HG03060 (cell line): ENCODE measurements around the gene TWIST2.

Source experiments
- ATAC-seq: cut with Tn5 transposase; IDR thresholded peaks from one replicate; pipeline ENCODE4 v1.9.1; 2021; ENCODE audit warnings: low read depth, moderate number of reproducible peaks; ENCODE audit not compliant: unreplicated experiment

Gene TWIST2

DNA sequence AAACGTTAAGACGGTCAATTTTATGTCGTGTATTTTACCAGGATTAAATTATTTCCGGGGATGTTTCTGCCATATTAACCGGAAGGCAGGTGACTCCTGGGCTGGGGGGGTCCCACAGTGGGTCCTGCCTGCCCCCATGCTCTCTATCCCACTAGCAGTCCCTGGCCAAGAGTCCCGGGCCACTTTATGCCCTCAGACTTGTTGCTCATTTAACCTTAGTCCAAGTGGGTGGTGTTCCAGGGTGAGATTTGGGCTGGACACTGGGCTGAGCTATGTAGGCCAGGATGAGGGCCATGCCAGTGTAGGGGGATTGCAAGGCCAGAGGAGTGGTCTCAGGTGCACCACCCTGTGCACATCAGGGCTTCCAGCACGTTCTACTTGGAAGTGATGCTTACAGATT lies 24.1 kb downstream of the TWIST2 start:
- ATAC-seq = no peak

DNA sequence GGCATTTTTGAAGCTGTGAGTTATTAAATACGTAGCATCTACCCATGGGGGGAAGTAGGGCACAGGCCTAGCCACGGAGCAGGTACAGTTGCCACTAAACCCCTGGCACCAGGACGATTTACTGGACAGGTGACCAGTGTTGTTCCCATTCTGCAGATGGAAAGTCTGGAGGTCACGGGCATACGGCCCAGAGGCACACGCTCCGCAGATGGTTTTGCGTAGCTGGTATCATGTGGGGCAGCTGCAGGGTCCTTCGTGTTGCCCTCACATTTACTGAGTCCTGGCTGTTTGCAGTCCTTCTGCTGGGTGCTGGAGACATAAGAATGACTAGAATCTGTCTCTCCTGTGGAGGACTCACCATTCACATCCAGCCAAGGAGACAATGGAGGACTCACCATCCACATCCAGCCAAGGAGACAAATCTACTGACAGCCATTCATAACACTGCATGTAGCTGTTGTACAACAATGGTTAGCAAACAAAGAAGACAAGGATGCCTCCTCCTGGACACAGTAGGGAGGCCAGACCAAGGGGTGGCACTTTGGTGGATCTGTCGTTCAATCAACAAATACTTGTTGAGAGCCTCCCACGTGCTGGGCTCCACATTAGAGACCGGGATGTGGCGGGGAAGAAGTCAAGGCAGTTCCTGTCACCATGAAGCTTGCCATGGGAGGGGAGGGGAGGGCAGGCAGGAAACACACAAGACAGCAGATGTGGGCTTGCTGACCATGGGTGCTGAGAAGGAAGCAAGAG lies 24.9 kb downstream of the TWIST2 start:
- no peak for ATAC-seq

DNA sequence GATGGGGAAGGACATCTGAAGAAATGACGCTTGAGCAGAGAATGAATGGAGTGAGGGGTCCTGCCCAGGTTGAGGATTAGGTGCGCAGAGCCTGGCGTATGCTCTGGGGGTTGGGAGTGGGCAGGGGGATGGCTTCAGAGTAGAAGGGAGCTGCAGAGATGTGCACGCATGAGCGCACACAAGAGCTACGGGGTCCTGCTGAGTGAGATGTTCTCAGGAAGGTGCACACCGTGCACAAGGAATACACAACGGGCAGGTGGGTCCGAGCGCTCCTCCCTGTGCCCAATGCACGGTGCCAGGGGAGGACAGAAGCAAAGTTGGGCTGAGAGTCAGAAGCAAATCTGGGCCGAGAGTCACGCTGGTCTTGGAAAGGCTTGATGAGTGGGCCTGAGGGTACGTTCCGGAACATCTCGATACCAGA lies 25.5 kb downstream of the TWIST2 start:
- ATAC-seq = no peak

DNA sequence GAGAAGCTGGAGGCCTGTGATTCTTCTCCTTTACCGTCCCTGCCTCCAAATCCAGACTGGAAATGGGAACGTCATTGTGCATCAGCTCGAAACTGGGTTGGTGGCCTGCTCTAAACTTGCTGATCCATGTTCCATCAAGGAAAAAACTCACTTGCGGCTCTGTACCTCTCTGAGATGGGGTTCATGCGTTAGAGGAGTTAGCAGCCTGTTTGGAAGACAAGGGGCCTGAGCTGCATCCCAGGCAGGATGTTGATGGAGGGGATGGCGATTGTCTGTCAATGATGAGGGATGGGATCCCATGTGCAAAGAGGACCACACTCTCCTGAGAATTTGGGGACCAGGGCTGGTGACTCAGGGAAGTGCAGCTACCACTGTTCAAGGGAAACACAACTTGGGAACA lies 26.0 kb downstream of the TWIST2 start:
- ATAC-seq = no peak

DNA sequence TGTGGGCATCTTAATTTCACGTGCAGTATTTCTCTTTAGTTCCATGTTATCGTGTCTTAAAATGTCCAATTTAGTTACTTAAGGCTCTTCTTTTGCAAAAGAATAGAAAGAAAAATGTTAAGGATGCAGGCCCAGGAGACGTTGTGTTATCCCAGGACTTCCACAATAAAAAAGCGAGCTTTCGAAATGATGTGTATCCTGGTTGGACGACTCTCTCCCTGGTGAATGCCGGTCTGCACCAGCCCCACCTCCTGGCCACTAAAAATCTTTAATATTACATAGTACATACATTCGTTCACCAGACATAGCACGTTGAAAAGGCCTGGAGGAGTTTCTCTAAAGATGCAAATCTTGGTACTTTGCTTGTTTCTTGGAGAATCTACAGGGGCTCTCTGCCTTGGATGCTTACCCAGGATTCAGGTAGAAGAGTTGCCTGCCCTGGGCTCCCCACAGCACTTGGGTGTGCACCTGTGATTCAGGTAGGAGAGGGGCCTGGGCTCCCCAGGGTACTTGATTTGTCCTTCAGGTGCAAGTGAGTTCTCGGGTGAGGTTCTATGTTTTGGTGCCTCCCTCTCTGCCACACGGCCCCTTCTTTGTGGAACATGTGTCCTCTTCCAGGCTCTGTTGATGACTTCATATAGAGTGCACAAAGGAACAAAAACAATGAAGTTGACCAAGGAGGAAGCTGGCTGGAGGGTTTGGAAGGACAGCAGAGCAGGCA lies 26.6 kb downstream of the TWIST2 start:
- ATAC-seq = no peak

DNA sequence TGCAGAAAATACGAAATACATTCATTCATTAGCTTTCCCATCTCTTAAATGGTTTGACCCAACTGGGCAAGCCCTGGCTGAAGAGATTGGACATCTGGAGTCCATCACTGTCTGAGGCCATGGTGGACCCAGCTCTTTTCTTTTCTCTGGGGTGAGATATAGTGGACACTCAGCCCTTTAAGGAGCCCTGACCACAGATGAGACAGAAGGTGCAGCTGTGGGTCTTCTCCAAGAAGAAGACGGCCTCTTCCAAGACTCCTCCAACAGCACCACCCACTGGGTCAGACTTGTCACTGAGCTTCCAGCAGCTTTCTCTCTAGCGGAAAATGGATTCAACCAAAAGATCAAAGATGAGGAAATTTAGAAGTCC lies 27.2 kb downstream of the TWIST2 start:
- no peak for ATAC-seq

DNA sequence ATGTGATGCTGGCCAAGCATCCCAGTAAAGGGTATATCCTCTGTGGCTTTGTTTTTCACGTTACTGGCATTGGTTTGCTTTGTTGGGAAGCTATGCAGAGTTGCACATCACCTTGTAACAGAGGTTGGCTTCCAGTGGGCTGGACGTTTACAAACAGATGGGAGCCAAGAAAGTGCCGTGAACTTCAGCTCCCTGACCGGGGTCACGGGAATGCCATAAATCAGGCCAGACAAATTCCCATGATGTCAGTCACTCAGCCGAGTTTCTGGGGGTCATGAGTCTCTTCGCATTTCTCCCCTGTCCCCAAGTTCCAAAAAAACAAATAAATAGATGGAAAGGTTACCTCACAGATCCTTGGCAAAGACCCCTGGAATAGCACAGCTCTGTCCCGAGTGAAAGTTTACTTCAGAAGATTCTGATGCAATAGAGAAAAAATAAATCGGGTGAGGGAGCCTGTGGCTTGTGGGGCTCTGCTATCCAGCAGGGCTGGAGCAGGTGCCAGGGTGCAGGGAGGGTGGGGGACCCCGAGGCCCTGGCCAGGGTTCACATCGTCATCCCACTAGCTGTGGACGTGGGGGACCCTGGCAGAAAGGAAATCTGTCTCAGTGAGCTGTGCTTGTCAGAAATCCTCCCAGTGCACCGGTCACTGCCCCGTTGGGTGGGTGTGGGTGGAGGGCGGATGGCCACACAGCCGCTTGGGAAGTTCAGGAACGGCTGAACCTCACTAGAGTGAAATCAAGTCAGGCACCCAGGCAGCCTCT lies 27.8 kb downstream of the TWIST2 start:
- no peak for ATAC-seq

DNA sequence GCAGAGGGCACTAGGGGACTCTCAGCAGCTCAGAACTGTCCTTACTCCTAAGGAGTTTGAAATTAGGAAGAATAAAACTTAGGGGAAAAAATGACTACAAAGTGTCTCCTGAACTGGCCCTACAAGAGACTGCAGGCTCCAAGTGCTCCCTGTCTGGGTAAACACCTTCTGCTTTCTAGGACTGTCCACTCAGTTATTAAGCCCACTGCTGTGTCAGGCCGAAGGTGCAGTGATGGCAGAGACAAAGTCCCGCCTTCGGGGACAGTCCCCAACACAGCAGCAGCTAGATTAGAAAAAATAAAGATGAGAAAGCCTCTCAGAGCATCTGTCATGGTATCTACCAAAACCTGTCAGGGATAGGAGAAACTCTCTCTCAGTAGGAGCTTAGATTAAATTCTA lies 28.3 kb downstream of the TWIST2 start:
- no peak for ATAC-seq

DNA sequence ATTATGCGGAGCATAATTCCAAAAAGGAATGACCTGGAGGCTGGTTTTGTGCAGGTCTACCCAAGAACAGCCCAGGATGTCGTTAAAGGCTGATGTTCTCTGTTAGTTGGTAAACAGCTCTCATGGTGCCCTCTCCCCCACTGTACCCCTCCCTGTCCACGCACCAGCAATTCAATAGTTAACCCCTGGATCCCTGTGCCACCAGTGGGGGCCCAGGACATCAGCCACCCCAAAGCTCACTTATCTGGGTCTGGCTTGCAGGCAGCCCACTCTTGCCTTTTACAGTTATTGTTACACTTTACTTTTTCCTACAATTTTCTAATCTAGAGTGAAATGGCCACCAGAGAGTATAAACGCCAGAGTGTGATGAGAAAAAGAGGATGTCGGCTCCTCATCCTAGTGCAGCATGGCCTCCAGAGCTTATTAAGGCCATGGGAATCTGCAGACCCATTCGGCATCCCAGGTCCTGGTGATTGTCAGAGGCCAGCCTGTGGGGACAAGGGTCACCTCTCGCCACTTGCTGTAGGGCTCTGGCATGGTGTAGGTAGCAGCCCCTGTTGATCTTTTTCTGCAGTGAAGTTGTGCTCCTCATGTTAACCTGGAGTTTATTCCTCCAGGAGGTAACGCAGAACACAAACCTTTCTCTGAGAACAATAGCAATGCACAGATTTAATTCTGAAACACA lies 30.3 kb downstream of the TWIST2 start:
- ATAC-seq = no peak

DNA sequence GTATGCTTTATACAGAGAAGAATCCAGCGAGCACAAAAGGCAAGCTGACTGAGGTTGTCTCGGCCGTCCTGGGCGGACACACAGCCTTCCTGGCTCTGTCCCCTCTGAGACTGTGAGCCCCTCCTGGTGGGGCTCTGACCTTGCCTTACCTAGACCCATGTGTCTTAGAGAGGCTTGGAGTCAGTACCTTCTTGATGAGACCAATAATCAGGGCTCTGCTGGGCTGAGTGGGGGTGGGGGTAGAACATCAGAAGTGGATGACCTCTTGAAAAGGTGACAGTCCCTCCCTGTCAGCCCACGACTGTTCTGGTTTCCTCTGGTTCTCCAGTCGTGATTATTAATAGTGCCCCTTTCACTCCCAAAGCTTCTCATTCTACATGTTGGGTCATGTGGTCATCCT lies 31.2 kb downstream of the TWIST2 start:
- ATAC-seq = no peak

DNA sequence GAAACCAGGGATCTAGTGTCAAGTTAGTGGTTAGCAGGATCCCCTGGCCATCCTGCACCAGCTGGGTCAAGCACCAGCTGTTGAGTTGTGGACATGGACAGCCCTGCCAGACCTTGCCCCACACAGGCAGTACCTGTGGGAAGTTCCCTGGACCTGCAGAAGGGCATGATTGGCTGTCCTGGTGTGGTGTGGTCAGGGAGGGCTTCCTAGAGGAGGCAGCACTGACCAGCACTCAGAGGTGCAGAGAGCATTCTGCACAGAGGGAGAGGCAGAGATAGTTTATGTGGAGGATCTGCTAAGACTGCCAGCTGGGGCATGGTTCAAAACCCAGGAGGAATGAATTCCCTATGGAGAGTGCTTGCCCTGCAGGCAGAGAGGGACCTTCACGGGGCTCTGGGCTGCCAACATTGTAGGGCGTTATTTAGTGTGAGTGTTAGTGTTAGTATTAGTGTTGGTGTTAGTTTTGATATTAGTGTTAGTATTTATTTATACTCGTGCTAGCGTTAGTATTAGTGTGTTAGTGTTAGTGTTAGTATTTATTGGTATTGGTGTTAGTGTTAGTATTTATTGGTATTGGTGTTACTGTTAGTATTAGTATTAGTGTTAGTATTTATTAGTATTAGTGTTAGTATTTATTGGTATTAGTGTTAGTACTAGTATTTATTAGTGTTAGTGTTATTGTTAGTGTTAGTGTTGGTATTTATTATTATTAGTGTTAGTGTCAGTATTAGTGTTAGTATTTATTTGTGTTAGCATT lies 31.9 kb downstream of the TWIST2 start:
- no peak for ATAC-seq

DNA sequence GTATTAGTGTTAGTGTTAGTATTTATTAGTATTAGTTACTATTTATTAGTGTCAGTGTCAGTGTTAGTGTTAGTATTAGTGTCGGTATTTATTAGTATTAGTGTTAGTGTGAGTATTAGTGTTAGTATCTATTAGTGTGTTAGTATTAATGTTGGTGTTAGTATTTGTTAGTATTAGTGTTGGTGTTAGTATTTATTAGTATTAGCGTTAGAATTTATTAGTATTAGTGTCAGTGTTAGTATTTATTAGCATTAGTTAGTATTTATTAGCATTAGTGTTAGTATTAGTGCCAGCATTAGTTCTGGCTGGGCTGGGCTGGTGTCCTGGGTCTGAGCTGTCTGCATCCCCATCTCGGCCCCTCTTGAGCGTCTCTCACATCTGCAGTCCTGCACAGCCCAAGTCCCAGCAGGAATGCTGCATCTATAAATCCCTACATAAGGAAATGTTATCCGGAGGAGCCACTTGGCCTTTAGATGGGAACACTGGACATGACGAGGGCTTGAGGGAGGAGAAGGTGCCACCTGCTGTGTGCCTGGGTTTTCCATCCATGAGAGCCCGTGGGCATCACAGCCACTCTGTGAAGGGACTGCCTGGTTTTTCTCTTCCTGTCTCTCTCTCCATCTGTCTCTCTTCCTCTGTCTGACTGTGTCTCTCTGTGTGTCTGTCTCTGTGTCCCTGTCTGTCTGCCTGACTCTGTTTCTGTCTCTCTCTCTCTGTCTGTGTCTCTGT lies 33.6 kb downstream of the TWIST2 start:
- ATAC-seq = no peak

DNA sequence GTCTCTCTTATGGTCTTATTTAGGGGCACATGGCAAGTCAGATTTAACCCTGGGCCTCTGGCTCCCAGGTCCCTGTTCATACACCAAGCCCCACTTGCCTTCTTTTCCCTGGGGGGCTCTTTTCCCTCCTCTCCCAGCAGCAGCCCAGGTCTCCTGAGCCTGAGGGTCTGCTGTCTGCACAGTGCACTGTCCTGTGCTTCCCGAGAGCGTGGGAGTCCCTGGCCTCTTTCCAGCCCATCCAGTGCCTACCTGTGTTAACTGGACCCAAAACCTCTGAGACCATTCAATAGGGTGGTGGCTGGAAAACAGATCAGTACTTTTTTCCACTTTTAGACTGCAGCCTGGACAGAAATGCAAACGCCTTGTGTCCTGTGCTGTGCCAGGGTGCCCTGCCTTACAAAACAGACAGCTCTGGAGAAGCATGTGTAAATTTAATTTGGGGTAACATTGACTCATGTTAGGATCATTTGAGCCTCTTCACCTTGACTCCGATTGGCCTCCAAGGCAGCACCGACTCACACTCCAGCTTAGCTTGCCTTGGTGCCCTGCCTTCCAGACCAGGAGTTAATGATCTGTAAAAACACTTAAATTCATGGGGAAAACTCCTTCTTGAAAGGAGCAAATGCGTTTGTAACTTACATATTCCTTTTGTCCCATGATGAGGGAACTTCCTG lies 34.3 kb downstream of the TWIST2 start:
- no peak for ATAC-seq

DNA sequence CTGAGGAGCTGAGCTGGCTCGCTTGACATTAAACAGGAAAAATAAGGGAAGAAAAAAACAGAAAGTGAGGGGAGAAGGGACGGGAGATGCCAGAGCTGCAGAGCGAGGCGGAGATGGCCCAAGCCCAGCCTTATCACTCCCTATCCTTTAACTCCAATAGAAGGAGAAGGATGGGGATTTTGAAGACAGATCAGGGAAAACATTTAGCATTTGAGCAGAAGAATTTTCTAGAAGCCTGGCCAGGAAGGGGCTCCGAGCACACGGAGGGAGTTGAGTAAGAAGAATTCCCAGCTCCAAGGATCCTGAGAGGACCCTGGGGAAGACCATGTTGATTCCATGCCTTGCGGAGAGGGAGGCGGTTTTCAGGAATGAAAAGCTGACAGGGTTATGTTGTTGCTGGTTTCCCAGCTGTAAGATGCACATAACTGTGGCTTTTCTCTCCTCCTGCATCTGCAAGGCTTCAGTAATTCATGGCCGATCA lies 35.6 kb downstream of the TWIST2 start:
- no peak for ATAC-seq

DNA sequence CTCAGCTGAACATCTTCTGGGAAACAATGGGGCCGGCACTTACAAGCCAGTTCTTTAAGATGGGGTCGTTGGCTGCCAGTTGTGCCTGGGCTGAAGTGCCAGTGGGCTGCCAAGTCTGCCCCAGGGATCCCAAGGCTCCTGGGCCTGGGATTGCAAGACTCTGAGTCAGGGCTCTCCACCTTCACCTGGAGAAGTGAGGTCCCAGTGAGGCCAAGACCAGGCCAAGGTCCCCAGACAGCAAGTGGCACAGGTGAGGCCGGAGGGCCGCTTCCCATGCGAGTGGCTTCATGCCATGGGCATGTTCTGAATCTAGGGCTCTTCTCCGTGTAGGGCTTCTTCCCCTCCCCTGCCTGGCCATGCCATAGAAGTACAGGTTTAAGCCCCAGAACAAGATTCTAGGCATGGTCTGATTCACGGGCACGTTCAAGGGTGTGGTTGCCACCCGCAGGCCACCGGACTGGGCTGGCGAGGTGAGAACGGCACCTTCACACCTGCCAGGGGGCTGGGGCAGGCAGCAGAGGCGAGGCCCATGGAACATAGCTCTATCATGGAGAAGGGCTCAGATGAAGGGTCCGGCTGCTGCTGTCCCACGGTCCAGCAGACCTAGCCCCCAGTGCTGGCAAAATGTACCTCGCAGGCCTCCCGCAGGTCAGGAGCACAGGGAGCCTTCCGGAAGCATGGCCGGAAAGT lies 36.4 kb downstream of the TWIST2 start:
- no peak for ATAC-seq

DNA sequence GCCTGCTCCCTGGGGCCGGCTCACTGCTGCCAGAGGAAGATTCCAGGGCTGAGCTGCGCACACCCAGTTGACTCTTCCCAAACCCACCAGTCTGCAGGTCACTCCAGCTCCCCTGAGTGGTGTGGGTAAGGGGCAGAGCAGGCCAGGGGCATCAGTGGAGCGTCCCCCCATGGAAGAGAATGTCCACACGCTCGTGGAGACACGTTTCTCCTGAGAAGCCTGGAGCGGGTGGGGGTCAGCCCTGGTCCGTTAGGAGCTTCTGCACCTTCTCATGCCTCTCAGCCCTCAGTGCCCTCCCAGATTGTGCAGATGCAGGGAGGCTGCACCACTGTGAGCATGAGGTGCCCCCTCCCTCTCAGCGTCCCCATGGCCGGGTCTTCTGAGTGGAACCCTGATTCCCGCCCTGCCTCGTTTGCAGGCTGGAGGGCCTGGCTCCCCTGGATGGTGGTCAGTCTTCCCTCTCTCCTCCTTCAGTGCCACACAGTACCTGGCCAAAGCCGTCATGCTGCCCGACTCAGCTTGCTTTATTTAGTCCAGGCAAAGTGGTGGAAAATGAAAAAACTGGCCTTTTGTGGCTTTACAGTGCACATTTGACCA lies 37.0 kb downstream of the TWIST2 start:
- ATAC-seq = no peak

DNA sequence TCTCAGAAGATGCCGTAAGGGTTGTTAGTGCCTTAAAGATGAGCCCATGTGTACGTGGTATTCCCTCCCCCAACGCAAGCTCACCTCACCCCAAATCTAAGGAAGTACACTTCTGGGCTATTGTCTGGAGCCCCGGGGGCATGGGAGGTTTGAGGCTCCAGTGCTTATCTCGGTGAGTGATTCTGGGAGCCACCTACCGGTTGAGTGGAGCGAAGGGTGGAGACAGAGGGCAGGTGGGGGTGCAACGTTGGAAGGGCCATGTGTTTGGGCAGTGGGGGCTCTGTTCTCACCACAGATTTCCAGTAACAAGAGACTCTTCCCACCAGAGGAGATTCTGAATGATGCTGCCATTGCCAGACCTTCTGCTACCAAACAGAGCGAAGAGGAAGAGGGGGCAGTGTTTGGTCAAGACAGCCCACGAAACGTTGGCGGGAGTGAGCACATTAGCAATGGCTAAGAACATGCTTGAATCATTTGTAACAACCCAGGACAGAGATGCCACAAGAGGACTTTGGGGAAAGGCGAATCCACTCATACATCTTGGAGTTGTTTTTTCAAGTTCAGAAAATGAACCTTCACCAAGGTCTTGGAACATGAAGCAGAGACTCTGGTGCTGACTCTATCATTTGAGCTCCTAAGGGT lies 38.7 kb downstream of the TWIST2 start:
- ATAC-seq = no peak
